Inflammatory macrophage treated with lipopolysaccharide for 4 hours (primary cell): ENCODE measurements around the gene ZC3H12C.
"Not testable (repeated sequence)": the region's sequence is repeated elsewhere in the genome, so short reads cannot be mapped to it uniquely, and the experiment has no call there.

Experiments used
- DNase-seq: peaks from one replicate; pipeline ENCODE4 v3.0.0-alpha.2; 2020

ZC3H12C gene

DNA sequence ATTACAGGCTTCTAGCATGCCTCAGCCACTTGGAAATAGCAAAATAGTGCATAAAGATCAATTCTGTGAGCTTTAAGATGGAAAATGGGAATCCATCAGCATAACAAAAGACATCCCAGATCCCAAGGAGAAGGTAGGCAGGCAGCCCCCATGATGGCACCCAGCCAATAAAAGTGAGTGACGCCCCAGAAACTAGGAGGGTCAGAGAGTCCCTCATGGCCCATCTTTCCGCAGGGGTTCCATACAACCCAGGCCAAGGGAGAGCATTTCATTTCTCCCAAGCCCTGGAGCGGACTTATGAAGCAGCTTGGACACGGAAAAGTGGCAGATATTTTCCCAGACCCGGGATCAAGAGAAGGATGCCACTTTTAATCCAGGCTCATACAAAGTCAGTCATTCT is 93.3 kb downstream of the ZC3H12C start:
- DNase-seq = no peak

DNA sequence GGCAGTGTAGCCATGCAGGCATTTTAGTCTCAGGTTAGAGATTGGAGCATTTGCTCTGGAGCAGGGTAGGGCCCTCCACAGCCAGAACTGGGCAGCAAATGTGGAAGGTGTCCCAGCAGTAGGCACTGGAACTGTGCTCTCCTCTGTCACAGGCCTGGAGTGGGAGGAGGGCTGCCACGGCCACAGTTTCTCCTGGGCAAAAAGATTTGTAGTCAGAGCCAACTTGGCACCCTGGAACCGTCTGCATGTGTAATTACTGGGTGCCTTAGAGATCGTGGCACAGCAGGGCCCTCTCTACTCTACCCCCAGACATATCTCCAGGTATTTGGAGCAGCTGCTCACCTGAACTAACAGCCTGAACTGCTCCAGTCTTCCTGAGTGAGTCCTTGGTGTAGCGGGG is 93.7 kb downstream of the ZC3H12C start:
- DNase-seq = no peak

DNA sequence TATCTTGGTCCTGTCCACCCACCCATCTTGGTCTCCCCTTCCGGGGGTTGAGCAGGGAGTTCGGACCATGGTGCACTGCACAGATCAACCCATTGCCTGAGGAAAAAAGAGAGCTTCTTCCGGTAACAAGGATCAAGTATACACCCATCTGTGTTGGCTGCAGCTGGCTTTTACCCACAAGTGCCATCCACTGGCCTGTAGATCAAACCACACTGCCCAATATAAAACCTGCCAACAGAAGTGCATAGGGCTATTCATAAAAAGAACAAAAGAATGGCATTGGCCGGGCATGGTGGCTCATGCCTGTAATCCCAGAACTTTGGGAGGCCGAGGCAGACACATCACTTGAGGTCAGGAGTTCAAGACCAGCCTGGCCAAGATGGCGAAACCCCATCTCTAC is 94.5 kb downstream of the ZC3H12C start:
- no peak for DNase-seq

DNA sequence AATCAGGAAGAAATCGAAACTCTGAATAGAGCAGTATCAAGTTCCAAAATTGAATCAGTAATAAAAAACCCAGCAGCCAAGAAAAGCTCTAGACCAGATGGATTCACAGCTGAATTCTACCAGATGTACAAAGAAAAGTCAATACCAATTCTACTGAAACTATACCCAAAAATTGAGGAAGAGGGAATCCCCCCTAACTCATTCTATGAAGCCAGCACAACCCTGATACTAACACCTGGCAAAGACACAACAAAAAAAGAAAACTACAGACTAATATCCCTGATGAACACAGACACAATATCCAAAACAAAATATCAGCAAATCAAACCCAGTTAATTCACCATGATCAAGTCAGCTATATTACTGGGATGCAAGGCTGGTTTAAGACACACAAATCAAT is 97.7 kb downstream of the ZC3H12C start:
- no peak for DNase-seq

DNA sequence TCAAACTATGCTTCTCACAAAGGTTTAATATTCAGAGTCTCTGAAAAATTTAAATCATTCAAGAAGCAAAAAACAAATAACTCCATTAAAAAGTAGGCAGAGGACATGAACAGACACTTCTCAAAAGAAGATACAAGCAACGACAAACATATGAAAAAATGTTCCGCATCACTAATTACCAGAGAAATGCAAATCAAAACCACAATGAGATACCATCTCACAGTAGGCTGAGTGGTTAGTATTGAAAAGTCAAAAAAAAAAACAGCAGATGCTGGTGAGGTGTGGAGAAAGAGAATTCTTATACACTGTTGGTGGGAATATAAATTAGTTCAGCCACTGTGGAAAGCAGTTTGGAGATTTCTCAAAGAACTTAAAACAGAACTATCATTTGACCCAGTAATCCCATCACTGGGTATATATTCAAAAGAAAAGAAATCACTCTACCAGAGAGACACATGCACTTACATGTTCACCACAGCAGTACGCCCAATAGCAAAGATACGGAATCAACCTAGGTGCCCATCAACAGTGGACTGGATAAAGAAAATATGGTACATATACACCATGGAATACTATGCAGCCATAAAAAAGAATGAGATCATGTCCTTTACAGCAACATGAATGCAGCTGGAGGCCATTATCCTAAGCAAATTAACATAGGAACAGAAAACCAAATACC is 99.6 kb downstream of the ZC3H12C start:
- not testable (repeated sequence) for DNase-seq

DNA sequence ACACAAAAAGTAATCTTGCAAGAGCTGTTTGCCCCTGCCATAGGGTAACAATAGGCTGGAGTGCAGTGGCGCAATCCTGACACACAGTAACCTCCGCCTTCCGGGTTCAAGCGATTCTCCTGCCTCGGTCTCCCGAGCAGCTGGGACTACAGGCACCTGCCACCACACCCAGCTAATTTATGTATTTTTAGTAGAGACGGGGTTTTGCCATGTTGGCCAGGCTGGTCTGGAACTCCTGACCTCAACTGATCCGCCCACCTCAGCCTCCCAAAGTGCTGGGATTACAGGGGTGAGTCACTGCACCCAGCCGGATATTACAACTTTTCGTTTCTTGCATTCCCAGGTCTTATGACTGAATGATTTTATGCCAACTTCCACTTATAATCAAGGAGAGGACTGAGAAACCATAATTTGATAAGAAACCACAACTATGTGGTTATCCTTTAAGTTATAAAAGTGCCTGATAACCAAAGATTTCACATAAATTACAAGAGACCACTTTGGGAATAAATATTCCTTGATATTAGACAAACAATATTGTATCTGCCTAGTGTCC is 101.1 kb downstream of the ZC3H12C start:
- DNase-seq = peak; percentile 62

DNA sequence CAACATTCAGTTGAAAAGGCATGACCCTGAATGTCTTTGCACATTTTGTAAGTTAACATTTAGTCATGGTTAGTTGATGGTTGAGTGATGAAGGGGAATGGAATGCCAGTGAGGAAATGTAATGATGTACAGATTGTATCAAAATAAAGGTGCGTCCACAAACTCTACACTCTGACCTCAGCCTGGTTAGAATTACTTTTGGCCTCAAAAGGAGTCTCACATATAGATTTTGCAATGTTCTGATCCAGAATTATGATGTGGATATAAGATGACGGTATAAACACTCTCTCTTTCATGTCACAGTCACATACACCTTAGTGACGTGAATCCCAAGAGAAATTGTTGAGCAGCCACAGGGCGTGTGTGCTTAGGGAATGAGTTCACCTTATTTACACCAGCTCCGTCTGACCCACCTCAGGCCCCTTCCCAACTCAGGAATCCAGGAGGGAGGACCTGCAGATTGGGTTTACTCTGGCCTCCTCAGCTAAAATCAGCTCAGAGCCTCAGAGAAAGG is 103.1 kb downstream of the ZC3H12C start:
- no peak for DNase-seq

DNA sequence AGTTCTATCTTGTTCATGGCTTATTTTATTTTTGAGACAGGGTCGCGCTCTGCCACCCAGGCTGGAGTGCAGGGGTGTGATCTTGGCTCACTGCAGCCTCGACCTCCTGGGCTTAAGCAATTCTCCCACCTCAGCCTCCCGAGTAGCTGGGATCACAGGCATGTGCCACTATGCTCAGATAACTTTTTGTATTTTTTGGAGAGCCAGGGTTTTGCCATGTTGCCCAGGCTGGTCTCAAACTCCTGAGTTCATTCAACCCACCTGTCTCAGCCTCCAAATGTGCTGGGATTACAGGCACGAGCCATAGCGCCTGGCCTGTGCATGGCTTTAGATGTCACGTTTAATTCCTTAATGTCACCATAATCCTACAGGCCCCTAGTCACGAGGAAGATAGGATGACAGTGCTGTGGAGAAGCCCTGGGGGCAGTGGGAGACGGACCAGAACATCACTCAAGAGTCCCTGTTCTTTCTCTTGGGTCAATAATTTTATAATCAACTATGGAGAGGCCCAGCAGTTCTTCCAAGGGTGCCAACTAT is 103.8 kb downstream of the ZC3H12C start:
- no peak for DNase-seq

DNA sequence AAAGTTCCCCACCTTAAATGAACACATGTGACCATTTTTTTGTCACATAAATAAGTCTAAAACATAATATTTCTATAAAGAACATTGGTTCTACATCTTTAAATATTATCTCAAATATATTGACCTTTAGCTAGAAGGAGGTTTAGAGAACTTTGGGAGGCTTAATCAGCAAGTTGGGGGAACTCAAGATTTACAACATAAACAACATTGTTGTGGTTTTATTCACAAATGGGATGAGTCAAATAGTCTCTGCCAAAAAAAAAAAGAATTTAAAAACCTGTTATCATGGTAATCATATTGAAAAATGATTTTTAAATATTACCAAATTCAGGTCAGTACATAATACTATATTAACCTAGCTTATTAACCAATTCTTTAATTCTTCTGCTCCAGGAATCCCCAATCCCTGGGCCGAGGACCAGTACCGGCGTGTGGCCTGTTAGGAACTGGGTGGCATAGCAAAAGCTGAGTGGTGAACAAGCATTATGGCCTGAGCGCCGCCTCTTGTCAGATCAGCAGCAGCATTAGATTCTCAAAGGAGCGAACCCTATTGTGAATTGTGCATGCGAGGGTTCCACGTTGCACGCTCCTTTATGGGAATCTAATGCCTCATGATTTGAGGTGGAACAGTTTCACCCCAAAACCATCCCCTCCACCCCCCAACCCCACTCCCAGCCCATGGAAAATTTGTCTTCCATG is 105.0 kb downstream of the ZC3H12C start:
- DNase-seq = peak; percentile 25

DNA sequence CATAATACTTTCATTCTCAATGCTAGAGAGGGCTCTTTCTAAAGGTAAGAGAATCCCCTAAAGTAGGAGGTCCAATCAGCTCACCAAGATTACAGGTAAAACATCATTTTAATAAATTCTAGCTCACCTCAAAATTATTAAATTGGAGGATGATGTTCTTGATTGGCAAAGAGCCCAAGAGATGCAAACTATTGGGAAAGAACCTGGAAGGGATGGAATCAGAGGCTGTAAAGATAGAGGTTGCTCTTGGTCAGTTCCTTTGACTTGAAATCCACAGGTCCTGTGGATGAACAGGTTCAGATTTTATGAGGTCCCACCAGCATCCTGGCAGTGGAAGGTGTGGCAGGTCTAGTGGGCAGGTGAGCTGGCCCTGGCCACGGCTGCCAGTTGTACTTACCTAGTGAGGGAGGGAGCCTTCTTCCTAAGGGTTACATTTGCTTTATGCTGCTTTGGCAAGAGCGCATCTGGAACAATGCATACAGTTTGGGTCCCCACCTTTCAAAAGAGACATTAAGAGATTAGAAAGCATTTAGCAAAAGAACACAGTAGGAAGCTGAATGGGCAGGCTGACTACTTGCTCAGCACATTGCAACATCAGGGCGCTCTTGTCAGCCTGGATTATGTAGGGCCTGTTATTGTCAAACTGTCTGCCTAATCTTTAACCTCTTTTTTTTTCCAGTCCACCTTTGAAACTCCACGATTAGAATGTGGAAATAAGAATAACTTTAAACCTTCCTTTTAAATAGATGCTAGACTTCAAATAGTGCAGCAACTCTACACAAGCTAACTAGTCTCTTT is 106.2 kb downstream of the ZC3H12C start:
- peak; percentile 40 for DNase-seq

DNA sequence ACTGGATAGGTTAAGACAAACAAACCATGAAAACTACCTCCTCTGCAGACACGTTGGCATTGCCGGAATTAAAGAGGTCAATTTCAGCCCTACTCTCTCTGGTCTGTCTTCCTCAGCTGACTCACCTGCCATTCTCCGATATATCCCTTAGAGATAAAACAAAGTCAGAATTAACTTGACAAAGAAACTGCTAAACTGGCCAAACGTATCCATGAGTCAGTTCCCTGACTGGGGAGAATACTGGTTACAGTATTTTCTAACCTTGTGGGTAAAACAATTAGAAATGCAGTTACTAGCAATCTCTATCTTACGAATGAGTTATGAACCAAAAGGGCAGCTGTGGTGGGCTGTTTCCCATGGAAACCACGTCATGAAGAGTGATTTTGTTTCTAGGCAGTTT is 107.0 kb downstream of the ZC3H12C start:
- DNase-seq = no peak

DNA sequence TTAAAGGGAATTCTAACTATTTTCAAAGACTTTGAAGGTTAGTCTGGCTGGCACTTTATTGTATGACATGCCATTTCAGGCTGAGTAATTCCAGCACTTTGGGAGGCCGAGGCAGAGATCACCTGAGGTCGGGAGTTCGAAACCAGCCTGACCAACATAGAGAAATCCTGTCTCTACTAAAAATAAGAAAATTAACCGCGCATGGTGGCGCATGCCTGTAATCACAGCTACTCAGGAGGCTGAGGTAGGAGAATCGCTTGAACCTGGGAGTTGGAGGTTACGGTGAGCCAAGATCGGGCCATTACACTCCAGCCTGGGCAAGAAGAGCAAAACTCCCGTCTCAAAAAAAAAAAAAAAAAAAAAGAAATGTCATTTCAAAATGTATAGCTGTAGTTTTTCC is 107.6 kb downstream of the ZC3H12C start:
- no peak for DNase-seq

DNA sequence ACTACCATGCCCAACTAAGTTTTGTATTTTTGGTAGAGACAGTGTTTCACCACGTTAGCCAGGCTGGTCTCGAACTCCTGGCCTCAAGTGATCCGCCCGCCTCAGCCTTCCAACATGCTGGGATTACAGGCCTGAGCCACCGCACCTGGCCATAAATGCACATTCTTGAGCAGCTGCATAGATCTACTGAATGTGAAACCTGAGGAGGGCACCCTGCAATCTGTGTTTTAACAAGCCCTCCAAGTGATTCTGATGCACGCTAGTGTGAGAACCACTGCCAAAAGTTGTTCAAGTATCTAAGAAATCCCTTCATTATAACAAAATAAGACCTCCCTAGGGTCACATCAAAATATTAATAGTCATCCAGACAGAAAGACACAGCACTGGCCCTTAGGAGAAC is 113.9 kb downstream of the ZC3H12C start:
- DNase-seq = no peak

DNA sequence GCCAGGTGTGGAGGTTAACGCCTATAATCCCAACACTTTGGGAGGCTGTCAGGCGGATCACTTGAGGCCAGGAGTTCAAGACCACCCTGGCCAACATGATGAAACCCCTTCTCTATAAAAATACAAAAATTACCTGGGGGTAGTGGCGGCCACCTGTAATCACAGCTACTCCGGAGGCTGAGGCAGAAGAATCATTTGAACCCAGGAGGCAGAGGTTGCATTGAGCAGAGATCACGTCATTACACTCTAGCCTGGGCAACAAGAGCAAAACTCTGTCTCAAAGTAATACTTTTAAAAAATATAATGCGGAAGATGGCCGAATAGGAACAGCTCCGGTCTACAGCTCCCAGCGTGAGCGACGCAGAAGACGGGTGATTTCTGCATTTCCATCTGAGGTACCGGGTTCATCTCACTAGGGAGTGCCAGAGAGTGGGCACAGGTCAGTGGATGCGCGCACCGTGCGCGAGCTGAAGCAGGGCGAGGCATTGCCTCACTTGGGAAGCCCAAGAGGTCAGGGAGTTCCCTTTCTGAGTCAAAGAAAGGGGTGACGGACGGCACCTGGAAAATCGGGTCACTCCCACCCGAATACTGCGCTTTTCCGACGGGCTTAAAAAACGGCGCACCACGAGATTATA is 115.6 kb downstream of the ZC3H12C start:
- DNase-seq = not testable (repeated sequence)

DNA sequence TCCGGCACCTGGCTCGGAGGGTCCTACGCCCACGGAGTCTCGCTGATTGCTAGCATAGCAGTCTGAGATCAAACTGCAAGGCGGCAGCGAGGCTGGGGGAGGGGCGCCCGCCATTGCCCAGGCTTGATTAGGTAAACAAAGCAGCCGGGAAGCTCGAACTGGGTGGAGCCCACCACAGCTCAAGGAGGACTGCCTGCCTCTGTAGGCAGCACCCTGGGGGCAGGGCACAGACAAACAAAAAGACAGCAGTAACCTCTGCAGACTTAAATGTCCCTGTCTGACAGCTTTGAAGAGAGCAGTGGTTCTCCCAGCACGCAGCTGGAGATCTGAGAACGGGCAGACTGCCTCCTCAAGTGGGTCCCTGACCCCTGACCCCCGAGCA is 116.1 kb downstream of the ZC3H12C start:
- DNase-seq = not testable (repeated sequence)

DNA sequence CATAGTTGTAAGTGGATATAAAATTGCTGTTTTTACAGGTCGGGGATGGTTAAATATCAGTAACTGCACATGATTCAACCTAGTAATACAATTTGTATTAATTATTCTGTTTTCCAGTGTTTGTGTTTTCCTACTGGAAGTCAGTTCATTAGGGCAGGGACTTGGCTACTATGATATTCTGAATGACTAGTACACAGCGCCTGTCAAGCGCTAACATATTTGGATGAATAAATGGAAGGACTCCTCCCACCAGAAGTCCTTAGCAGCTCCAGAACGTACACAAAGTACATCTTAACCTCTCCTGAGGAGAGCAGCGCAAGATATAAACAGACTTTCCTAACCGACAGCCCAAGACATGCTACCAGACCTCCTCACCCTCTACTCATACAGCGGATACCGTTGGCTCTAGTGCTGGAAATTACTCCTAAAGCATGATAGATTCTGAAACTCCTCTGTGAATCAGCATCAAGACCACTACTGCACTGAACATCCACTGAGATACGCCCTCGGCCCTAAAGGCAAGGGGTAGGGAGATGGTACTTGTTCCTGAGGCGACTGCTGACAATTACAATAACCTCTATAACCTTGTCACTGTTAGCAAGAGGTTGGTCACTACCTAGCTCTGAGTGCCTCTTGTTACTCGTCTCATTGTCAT is 124.2 kb downstream of the ZC3H12C start:
- DNase-seq = no peak

DNA sequence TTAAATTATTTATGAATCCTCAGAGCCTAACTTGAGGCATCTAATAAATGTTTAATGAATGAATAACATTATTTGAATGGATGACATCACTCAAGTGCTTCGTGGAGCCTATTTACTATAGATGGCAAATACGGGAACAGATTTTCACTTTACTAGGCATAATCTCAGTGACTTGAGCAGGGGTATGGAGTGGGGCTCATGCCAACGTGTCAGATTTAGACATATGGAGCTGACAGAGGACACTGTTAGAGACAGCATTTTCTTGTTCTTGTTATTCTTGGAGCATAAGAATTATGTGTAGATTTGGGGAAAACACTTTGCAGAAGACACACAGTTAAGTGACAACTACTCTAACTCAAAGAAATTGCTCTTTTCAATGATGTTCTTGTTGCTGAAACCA is 124.7 kb downstream of the ZC3H12C start:
- DNase-seq = no peak

DNA sequence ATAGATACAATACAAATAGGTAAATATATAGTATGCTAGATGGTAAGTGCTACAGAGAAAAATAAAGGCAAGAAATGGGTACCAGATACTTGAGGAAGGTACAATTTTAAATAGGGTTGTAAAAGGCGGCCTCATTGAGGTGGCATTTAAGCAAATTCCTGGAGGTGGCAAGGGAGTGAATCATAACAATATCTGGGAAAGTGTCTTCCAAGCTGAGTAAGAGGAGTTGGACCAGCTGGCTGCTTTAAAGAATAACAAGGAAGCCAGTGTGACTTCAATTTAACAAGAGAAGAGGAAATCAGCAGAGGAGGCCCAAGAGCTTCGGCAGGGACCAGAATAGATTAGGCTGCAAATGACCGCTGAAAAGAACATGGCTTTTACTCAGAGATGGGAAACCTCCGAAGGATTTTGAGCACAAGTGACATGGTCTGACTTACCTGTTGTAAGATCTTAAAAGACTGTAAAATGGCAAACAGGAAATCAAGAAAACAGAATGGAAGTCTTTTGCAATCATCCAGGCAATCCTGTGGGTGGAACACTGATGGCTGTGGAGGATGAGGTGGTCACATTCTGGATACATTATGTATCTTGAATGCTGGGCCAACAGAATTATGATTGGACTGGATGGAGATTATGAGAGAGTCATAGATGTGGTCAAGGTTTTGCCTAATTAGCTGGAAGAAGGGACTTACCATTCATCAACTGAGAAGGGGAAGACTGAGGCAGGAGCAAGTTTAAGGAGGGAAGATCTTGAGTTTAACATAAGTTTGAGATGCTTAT is 126.0 kb downstream of the ZC3H12C start:
- no peak for DNase-seq
